RPMI7951 (cell line): ENCODE measurements around the gene AAMP. TPM values are rescaled to one million over a fixed set of nuclear protein-coding genes. Genes with fewer than 3 reads are reported as not detected.
"Not testable (repeated sequence)": the region's sequence is repeated elsewhere in the genome, so short reads cannot be mapped to it uniquely, and the experiment has no call there.

Experiments used
- DNase-seq: peaks from one replicate; pipeline ENCODE4 v3.0.0-alpha.2; 2012; ENCODE audit warnings: low read depth
- total RNA-seq: library from RNA; depleted of rRNA; stranded (reverse); fragments of >200 nt; shearing (Covaris generic); gene quantifications from 2 replicates; pipeline ENCODE4 v1.2.3, GENCODE V29; 2014

The AAMP gene
- total RNA-seq, 1 experiment from 2014 or later: 126 TPM

- no peak for DNase-seq
Observed at GRCh38 chr2:218275371-218276072, 5.6 kb upstream of the AAMP start.

DNA sequence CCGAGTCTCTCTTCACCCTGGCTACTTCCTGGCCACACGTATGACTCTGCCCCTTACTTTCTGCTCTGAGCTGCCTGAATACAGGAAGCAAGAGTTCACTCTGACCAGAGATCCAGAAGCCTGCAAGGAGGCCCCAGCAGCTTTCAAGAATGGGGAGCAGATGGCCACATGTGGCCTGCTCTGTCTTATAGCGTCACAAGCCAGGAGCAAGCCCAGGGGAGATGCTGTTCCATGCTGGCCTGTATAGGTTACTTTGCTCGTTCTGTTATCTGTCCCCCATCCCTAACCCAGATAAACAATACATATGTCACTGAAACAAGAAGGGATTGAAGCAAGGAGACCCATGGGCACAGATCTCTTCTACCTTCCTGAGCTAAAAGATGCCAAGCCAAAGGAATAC is 4.6 kb upstream of the AAMP start:
- no peak for DNase-seq

GRCh38 chr2:218273908-218274249 is 3.9 kb upstream of the AAMP start:
- DNase-seq: no peak

- not testable (repeated sequence) for DNase-seq
Observed at GRCh38 chr2:218273214-218273907, 3.4 kb upstream of the AAMP start.

DNA sequence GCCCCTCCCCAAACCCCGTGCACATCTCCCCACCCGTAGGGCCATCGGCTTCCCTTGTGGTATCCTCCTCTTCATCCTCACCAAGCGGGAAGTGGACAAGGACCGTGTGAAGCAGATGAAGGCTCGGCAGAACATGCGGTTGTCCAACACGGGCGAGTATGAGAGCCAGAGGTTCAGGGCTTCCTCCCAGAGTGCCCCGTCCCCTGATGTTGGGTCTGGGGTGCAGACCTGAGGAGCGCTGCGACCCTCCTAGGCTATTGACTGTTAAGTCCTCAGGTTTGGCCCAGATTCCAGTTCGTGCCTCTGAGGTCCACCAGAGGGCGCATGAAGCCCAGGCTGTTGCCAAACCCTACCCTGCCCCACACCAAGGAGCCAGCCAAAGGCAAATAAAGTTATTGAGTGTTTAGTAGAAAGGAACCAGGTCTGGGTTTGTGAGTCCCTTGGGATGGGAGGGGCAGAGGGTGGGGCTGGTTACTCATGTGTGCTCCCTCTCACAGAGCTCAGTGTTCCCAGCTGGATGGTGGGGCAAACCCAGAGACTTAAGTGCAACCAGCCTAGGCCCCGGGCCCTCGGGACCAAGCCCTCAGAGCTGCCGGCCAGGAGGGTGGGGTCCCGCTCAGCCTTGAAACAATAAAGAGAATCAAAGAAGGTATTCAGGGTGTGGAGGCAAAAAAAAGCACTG is 2.7 kb upstream of the AAMP start:
- peak; percentile 89 for DNase-seq

DNA sequence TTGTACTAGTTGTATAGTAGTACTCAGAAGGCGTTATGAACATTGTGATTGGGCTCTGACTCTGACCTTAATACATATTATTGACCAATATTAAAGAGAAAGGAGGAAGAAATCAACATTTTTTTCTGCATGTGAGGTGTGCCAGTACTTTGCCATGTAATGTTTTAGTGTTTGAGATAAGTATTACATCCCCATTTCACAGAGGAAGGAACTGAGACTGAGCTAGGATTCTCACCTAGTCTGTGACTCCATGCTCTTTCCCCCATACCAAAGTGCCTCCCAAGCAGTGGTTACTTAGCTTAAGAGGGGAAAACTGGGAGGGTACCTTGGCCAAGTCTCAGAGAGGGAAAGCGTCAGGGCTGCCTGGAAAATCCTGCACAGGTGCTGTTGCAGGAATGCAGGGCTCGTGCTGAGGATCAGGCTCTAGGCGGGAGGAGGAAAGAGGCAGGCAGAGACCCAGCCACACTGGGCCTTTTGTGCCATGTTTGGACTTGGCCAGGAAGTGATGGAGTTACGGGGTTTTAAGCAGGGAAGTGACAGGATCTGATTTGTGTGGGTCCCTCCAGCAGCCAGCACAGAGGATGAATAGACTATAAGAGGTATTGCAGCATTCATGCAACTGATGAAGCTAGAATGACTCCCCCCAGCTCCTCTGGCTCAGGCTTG is 2.1 kb upstream of the AAMP start:
- no peak for DNase-seq

- no peak for DNase-seq
Observed at GRCh38 chr2:218271487-218271797, 1.5 kb upstream of the AAMP start.

DNA sequence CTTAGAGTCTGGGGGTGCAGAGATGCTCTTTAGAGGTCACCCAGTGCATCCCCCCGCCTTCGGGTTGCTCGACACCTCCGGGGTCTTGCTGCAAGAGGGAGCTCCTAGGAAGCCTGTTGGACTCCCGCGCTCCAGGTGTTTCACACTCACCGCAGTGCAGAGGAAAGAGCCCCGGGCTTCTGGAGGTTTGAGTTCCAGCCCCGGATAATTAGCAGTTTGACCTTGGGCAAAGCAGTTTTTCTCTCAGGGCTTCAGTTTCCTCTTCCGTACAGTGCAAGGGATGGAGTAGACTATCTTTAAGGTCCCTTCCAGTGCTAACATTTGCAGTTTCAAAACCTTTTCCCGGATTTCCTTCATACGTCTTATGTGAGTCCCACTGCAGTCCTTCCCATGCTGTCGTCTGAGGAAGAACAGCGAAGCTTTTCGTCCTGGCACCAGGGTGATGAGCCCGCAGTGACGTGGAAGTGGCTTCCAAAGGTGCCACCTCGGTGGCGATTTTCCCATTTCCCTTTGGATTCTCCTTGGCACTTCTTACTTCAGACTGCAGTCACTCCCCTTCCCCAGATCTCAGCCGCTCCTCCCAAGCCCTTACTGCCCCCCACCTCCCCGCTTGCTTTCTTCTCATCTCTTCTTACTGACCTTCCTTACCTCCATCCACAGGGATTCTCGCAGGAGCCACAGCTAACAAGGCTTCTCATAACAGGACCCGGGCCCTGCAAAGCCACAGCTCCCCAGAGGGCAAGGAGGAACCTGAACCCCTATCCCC is 967 bp upstream of the AAMP start:
- DNase-seq: no peak

- no peak for DNase-seq
Observed at GRCh38 chr2:218267259-218267658, 2.7 kb downstream of the AAMP start.

GRCh38 chr2:218266316-218266979 is 3.5 kb downstream of the AAMP start:
- no peak for DNase-seq

GRCh38 chr2:218265626-218266025 is 4.3 kb downstream of the AAMP start:
- no peak for DNase-seq

GRCh38 chr2:218264773-218265561 is 5.0 kb downstream of the AAMP start:
- no peak for DNase-seq

GRCh38 chr2:218263817-218264641 is 5.9 kb downstream of the AAMP start:
- no peak for DNase-seq

DNA sequence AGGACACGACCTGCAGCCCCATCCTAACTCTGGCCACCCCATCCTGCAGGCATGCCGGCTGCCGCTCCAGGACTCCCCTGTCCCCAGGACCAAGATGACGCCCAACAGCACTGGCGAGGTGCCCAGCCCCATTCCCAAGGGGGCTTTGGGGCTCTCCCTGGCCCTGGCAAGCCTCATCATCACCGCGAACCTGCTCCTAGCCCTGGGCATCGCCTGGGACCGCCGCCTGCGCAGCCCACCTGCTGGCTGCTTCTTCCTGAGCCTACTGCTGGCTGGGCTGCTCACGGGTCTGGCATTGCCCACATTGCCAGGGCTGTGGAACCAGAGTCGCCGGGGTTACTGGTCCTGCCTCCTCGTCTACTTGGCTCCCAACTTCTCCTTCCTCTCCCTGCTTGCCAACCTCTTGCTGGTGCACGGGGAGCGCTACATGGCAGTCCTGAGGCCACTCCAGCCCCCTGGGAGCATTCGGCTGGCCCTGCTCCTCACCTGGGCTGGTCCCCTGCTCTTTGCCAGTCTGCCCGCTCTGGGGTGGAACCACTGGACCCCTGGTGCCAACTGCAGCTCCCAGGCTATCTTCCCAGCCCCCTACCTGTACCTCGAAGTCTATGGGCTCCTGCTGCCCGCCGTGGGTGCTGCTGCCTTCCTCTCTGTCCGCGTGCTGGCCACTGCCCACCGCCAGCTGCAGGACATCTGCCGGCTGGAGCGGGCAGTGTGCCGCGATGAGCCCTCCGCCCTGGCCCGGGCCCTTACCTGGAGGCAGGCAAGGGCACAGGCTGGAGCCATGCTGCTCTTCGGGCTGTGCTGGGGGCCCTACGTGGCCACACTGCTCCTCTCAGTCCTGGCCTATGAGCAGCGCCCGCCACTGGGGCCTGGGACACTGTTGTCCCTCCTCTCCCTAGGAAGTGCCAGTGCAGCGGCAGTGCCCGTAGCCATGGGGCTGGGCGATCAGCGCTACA is 7.0 kb downstream of the AAMP start:
- no peak for DNase-seq

GRCh38 chr2:218262237-218262600 is 7.7 kb downstream of the AAMP start:
- no peak for DNase-seq

DNA sequence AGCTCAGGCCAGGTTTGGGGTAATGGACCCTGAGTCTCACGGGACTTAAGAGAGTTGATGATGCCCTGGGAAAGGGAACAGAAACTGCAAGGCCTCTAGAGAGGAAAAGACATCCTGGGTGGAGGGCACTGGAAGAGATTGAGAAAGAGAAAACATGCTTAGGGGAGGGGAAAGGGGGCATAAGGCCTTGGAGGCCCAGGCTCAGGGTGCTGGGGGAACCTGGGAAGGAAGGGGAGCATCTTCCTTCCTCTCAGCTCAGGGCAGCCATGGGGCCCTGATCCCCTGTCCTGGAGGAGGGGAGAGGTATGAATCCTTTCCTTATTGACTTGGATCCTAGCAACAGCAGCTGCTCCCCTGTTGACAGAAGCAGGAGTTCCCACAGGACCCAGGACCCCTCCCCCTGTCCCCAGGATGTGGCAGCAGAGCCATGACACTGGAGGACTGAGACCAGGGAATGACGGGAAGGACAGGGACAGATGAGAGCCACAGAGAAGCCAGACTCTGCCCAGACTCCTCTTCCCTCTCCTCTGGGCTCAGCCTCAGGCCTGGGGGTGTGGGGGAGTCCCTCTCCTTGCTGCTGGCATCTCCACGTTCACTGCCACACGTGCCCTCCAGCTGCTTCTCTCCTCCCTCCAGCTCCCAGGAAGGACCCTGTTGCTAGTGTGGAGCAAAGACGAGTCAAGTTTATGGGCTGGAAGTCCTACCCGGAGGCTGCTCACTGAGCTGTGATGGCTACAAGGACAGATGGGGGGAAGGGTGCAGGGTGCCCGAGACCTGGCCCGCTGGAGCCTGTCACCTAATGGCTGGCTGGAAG is 8.3 kb downstream of the AAMP start:
- DNase-seq: no peak

DNA sequence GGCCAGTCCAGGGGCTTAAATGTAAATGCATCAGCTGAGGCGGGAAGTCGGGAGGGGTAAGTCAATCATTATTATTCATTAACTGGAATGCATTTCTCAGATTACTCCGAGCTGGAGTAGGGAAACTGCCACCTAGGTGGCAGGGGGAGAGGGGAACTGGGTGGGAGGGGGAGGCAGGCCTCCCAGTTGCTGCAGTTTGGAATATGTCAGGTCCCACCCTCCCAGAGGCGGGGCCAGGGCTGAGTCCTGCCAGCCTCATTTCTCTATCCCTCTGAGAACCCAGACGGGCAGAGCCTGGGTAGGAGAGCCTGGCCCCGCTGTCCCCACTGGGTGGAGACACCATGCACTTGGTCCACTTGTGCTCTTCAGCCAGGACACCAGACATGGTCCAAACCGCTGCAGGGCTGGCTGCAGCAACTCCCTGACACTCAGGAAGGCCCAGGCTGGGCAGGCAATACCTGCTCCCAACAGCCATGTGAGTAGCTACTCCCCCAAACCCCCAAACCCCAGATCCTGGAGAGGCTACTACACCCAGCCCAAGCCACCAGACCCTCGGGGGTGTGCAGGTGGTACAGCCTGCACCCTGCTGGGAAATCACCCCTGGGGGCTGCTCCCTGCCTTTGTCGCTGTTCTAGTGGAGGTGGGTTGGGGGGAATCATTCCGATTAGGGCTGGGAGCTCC is 9.1 kb downstream of the AAMP start, which contains the start of gene GPBAR1:
GPBAR1 (plus strand) TSS at position 274 of the 681 bp plus-strand sequence. CDS start 1,710 bp downstream, outside the sequence.
- no peak for DNase-seq
